HG03175 (cell line): ENCODE results near the gene ANKS1B.

Source experiments
- ATAC-seq: cut with Tn5 transposase; IDR thresholded peaks from one replicate; pipeline ENCODE4 v1.9.1; 2021; ENCODE audit warnings: mild to moderate bottlenecking, moderate library complexity; ENCODE audit not compliant: unreplicated experiment

Gene ANKS1B

DNA sequence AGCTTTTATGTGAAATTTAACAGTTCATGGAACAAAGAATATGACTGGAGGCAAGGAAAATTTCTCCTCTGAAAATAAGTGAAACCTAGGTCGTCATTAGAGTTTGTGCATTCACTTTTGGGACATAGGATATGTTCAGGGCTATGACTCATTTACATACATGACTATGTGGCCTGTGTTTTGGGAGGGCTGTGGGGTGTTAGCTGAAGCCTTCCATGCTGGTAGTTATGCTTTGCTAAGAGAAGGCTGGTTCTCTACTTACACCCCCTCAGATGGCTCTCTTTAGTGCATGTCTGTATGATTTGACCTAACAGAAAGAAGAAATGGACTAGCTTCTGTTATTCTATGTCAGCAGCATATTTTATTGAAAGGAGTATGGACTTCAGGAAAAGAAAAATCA lies 753.7 kb downstream of the ANKS1B start:
- ATAC-seq = no peak

DNA sequence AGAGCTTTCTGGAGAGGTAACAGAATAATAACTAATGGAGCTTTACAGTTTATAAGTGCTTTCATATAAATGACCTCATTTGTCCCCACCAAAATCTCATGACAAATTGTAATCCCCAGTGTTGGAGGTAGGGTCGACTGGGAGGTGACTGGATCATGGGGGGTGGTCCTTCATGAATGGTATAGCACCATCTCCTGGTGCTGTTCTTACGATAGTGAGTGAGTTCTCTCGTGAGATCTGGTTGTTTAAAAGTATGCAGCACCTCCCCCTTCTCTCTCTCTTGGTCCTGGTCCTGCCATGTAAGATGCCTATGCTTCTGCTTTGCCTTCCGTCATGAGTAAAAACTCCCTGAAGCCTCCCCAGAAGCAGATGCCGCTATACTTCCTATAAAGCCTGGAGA lies 760.5 kb downstream of the ANKS1B start:
- no peak for ATAC-seq

DNA sequence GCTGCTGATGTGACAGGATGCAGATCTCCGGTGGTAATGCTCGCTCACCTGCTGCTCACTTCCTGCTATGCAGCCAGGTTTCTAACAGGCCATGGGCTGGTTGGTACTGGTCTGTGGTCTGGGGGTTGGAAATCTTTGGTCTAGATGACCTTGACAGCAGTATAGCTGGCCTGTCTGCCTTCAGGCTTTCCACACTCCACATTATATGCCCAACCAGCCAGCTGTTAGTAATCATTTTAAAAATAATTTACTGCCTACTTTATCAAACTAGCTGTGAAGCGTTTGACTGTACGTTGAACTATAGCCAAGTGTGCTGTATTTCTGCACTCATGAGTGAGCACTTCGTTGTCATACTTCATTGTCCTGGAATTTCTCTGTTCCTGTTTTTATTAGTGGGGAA lies 761.2 kb downstream of the ANKS1B start:
- no peak for ATAC-seq

DNA sequence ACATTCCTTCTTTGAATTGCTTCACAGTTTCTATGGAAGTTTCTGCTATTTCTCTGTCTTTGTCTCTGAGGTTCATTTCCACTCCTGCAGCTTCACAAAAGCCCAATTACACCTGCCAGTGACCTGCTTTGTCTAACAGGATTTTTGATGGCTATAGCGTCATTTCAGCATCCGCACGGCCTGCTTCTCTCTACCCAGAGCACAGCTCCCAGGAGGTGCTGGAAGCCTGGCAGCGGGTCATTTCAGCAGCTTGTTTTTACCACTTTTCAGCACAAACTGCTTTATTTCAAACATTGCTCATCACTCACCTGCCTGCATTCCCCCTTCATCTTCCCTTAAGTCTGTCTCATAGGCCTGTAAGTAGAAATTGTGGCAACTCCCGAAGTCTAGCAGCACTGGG lies 771.7 kb downstream of the ANKS1B start:
- no peak for ATAC-seq

DNA sequence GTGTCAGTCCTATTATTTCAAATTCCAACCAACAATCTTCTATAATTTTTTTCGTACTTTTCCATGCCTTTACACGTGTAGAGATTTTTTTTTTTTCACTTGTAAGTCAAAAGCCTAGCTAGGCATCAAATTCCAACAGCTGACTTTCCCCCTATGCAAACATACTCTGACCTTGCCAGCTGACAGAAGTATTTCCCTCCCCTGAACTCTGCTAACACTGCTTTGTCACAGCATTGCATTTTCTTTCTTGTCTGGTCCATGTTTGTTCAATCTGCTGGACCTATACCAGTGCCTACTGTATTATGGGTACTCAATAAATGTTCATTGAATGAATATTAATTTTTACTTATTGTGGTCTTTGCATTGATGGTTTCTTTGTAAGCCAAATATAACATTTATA lies 772.5 kb downstream of the ANKS1B start:
- ATAC-seq = no peak

DNA sequence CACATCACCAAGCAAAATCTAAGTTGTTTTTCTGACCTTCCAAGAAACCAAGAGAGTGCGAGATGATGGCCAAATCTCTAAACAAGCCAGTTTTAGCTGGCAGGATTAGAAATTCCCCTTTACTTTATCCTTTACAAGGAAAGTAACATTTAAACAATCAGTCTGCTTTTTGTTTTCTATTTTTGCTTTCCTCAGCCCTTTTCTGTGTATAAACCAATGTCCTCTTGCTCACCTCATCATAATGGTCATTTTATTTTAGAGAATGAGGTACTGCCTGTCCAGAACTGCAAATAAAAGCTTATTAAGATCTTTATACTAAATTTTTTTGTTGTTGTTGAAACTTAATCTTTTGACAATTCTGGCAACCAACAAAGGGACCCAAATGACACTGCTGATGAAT lies 779.6 kb downstream of the ANKS1B start:
- no peak for ATAC-seq

DNA sequence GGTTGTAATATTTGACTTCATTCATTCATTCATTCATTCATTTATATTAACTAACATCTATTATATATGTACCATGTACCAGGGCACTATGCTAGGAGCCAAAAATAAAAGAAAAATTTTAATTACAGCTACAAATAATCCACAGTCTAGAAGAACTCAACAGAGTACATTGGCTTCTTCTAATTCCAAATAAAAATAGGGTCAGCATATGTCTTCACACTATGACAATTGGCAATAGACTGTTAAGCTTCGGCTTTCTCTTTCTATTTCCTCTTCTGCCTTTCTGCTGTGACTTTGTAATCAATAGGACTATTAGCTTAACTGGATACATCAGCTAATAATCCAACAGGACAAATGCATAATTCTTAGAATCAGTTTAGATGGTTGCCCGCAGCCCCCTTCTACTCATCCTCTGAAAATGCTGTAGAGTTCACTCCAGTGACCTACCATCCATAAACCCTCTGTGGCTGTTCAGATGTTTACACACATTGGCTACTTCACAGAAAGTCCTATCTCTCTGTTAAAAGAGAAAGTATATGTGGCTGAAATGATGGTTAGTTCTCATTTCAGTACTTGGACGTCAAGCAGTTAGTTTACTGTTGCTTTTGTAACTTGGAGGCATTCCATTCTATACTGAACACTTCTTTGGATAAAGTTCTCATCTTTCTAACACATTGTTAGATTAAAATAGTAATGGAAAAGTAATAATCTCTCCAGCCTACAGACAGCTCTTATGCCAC lies 782.7 kb downstream of the ANKS1B start:
- no peak for ATAC-seq

DNA sequence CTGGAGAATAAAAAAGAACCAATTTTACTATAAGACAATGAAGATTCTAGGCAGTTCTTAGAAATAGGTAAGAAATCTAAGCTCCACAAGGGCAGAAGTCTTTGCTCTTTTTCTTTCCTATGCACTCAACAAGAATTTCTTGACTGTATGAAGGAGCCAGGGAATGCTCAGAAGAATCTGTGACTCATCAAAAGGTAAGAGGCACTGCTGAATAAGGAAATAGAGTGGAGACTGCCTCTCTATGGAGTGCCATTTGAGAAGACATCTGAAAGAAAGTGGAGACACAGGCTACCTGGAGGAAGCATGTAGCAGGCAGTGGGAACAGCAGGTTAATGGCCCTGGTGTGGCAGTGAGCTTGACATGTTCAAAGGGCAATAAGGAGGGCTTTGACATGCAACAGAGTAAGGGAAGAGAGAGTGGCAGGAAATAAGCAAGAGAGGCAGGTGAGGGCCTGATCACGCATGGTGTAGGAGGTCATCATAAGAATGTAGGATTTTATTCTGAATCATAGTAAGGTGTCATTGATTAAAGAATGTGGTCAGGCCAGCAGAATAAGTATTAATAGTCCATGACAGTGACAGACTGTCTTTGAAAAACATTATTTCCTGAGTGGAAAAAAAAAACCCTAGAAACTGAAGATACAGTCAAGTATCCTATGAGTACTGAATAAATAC lies 783.9 kb downstream of the ANKS1B start:
- ATAC-seq = no peak

DNA sequence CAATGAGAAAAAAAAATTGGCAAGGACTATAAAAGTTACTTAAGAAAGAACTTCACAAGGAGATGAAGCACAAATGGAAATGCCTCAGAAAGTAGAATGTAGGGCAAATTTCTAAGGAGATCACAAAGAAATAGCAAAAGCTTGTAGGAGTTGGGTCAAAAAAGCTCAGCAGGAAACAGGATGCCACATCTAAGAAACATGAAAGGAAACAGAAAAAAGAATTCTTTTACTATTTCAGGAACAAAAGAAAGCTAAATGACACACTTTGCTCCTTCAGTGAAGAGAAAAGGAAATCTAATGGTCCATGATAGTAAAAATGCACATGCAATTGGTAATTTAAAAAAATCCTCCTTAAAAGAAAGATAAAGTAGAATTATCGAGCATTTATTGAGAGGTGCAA lies 789.3 kb downstream of the ANKS1B start:
- no peak for ATAC-seq

DNA sequence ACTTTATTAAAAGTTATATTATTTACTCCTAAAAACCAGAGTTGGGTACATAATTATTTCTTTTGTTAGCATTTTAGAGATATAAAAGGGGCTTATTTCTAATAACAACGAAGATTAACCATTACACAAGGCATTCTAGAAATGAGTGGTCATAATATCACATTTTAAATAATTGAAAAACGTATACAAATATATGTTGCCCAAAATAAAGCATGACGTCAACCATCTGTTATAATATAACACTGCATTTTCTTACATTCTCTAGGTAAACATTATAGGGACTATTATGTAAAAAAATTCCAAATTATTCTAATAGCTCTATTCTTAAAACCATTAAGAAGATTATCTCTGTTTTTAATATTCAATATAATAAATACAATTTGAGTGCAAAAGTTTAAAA lies 792.2 kb downstream of the ANKS1B start:
- ATAC-seq = no peak

DNA sequence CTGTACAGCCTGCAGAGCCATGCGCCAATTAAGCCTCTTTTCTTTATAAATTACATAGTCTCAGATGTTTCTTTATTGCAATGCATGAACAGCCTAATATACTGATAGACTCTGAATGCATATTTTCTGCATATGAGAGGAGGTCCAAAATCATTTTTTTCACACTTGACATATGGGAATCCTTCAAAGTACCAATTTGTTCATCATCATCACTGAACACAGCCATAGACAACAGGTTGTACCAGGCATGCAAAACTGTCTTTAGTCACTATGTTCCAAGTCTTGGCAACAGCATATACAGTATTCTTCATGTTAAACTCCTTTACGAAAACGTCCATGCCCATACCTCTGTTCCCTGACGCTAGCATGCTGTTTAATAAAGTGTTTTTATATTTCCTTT lies 807.9 kb downstream of the ANKS1B start:
- no peak for ATAC-seq

DNA sequence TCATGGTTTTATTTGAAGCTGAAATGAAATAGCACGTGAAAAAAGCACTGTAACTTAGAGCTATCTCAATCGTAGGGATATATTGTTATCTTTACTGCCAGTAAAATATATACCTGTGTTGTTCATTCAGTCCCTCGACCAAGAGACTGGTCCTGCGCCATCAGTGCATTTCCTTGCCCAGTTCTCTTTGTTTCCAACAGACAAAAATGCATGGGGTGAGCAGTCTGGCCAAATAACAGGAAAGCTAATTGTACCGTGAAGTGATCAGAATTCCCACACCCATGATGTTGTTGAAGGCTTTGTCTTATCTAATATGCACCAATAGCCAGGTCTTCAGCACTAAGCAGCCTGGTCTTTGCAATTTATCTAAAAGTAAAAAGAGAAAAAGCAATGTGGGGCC lies 814.3 kb downstream of the ANKS1B start:
- ATAC-seq = no peak

DNA sequence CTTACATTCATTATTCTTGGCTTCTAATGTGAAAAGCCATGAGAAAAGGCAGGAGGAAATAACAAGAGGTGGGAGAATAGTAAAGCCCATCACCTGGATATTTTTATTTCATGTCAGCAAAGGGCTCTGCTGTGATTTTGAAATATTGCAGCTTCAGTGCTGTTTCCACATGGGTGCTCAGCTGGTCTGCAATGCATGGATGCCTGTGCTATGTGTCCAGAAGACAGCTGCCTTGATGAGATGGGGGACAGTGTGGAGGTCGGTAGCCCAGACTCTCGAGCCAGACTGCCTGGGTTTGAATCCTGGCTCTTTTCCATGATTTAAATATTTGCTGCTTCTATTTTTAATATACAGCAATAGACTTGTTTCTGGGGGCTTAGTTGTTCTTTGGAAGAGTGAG lies 814.7 kb downstream of the ANKS1B start:
- no peak for ATAC-seq

DNA sequence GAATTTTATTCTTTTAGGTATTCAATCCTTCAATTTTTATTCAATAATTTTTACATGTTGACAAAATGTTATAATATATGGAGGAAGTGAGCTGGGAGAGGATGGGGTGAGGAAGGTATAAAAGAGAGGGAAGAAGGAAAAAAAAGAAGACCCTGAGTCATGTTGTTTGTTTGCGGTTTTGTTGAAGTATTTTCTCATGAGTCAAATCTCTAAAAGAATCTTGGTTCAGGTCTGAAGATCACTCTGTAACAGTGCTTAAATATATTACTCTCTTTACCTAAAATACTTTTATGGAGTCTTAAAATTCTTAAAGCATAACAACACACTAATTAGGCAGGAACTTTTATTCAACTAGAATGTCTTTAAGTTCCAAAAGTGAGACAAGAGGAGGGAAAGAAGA lies 826.8 kb downstream of the ANKS1B start:
- no peak for ATAC-seq

DNA sequence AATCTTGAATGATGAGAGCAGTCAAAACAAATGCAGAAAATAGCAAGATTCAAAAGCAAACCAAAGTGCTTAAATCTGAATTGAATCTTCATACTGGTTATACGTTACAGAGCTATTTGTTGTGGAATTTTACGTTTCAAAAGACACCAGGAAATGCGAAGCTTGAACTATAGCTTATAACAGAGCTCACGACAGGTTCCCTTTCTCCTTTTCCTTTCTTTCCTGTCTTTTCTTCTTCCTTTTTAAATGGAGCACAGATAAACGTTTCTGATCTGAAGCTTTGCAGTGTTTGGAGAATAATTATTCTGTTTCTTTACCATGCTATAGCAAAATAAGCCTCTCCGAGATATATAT lies 829.8 kb downstream of the ANKS1B start:
- ATAC-seq = no peak

DNA sequence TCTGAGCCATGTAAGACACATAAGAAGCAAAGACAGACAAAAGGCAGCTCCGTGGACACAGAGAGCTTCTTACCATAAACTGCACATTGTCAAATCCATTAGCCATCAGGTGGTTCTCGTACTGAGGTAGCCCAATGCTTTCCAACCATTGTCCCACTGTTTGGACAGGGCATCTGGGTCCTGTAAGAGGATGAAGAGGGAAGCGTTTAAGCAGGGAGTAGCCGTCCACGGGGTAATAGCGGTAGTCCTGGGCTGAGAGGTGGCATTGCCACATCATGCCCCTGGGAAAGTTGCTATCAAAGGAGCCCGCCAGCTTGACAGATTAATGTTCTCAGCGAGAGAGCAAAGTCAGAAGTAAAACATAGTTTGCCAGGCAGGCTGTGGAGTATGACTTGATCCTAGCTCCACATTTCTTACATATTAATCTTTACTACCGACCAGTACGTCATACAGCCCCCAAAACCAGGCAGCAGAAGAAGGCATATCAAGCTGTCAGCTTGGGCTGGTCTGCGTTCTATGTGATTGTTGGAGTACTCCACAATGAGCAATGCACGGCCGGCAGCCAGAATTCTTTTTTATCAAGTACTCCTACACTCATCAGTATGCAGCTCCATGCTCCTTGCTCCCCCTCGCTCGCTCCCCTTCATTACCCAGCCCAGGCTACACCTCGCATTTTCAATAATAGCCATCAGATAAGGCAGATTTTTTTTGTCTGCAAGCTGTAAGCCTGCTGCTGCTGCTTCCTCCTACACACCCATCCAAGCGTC lies 830.3 kb downstream of the ANKS1B start:
- no peak for ATAC-seq

DNA sequence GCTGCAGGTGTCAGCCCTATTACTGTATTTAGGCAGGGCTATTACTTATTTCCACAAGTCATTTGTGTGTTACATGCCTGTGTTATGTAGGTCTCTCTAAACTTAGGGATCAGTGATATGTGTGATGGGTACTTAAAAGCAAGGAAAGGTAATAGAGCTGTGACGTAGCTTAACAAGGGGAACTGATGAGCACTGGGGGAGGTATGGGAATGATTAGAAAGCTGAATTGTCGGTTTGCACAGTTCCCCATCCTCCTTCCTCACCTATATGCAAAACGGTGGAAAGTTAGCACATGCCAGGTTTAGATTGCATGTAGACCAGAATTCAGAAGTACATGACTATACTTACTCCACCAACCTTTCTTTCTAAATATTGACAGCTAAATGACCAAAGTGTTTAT lies 831.4 kb downstream of the ANKS1B start:
- no peak for ATAC-seq

DNA sequence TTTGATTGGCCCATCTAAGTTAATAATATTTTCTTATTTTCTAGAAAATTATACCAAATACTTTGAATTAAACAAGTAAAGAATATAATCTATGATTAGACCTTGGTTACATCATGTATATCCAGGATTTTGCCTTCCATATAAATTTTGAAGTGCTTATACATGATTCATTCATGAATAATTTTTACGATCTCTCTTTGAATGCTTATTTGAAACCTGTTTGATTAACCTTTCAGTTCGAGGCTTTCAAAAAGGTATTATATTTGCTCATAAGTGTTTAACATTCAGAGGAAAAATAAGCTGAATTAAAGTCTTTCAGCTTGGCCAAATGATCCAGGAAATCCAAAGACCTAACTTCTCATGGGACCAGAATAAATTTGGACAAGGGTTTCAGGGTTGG lies 832.4 kb downstream of the ANKS1B start:
- ATAC-seq = no peak

DNA sequence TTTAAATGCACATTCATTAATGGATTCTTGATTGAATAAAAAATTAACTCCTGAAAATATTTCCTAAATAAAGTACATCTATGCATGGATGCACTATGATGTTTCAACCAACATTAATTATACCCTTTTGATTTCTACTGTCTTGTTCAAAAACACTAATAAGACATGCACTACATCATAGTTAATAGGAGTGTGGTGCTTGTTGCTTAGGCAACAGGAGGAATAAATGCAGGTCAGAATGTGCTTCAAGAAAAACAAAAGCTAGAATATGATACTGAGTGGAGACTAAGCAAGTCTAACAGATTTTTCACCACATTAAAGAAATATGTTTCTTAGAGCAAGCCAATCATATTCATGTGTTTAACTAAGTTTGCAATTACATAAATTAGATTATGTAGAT lies 833.0 kb downstream of the ANKS1B start:
- no peak for ATAC-seq

DNA sequence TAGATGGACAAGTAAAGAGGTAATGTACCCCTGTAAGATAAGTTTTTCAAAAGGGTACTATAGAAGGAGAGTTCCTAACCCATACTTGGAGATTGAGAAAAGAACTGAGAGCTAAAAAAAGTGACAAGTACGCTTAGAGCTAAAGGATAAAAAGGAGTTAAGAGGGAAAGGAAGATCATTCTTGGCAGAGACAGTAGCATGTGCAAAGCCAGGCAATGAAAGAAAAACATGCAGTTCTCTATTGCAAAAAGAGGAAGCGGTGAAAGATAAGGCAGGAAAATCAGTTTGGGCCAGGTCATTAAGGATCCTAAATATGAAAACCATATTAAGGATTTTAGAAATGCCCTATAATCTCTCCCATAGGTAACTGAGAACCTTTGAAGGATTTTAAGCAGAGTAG lies 837.6 kb downstream of the ANKS1B start:
- ATAC-seq = no peak

DNA sequence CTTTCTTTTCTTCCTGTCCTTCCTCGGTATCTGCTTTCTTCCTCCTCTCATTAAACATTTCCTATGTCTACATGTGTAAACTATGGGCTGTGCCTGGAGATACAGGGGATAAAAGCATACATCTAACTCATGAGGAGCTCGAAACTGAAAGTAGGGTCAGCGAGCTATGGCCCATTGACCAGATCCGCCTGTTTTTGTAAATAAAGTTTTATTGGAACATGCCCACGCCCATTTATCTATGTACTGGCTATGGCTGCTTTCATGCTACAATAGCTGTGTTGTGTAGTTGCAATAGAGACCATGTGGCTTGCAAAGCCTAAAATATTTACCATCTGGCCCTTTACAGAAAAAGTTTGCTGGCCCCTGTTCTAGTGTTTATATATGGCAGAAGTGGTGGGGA lies 838.0 kb downstream of the ANKS1B start:
- ATAC-seq = no peak

DNA sequence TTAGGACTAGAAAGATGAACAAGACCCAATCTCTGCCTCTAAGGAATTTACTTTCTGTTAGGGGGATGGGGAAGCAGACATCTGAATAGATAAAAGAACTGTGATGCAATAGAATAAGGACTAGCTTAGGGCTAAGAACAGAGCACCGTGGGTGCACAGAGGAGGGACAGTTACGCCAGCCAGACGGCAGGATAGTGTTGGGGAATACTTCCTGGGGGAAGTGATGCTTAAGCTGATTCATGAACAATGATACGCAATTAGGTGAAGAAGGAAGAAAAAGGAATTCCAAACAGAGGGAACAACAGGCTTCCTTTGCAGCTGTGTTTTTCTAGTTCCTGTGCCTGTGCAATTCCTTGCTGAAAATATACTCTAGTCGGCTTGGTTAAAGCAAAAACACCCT lies 838.6 kb downstream of the ANKS1B start:
- ATAC-seq = no peak
